H9 (cell line): ENCODE measurements around the gene CACNA1G. TPM values are rescaled to one million over a fixed set of nuclear protein-coding genes. Genes with fewer than 3 reads are reported as not detected.
A peak's percentile ranks its signal among the peaks of the same experiment; 100 is the strongest.

Experiments
- DNase-seq: peaks from one replicate; pipeline ENCODE4 v3.0.0-alpha.2; 2017
- H2AFZ ChIP-seq: one replicate; pipeline ENCODE4 v1.6.1; 2013; ENCODE audit warnings: mild to moderate bottlenecking, low read length, control low read depth, moderate library complexity
- H2AK5ac ChIP-seq: 2 replicates; pipeline ENCODE4 v1.6.1; 2013; ENCODE audit warnings: low read length, control low read depth, mixed read lengths; ENCODE audit not compliant: insufficient read length
- H2BK120ac ChIP-seq: one replicate; pipeline ENCODE4 v1.6.1; 2013; ENCODE audit warnings: low read depth, mild to moderate bottlenecking, low read length, control low read depth, inconsistent platforms; ENCODE audit not compliant: poor library complexity, severe bottlenecking
- H2BK12ac ChIP-seq: 2 replicates; pipeline ENCODE4 v1.6.1; 2013; ENCODE audit warnings: low read length, control low read depth, mixed read lengths, low read depth; ENCODE audit not compliant: insufficient read length
- H2BK15ac ChIP-seq: 2 replicates; pipeline ENCODE4 v1.6.1; 2013; ENCODE audit warnings: low read depth, low read length, control low read depth
- H2BK20ac ChIP-seq: one replicate; pipeline ENCODE4 v1.6.1; 2013; ENCODE audit warnings: low read depth, mild to moderate bottlenecking, low read length, control low read depth, inconsistent platforms; ENCODE audit not compliant: poor library complexity, severe bottlenecking
- H2BK5ac ChIP-seq: 2 replicates; pipeline ENCODE4 v1.6.1; 2013; ENCODE audit warnings: low read length, control low read depth, mixed read lengths; ENCODE audit not compliant: insufficient read length
- H3K14ac ChIP-seq: 2 replicates; pipeline ENCODE4 v1.6.1; 2013; ENCODE audit warnings: low read length, control low read depth; ENCODE audit not compliant: insufficient read depth
- H3K18ac ChIP-seq: 2 replicates; pipeline ENCODE4 v1.6.1; 2013; ENCODE audit warnings: low read depth, mild to moderate bottlenecking, mixed read lengths, low read length, control low read depth; ENCODE audit not compliant: insufficient read length
- H3K23ac ChIP-seq: 2 replicates; pipeline ENCODE4 v1.6.1; 2013; ENCODE audit warnings: low read length, control low read depth, mixed read lengths, low read depth; ENCODE audit not compliant: insufficient read length
- H3K23me2 ChIP-seq: 2 replicates; pipeline ENCODE4 v1.6.1; 2013; ENCODE audit warnings: low read depth, mild to moderate bottlenecking, mixed read lengths, low read length, control low read depth; ENCODE audit not compliant: insufficient read length, poor library complexity, severe bottlenecking
- H3K27ac ChIP-seq: 2 replicates; pipeline ENCODE4 v1.5.1; 2013; ENCODE audit warnings: low read length, control low read depth, mixed read lengths, low read depth; ENCODE audit not compliant: insufficient read length
- H3K27me3 ChIP-seq: 2 replicates; pipeline ENCODE4 v1.6.1; 2013; ENCODE audit warnings: low read length, control low read depth, inconsistent platforms; ENCODE audit not compliant: insufficient read depth
- H3K4ac ChIP-seq: 2 replicates; pipeline ENCODE4 v1.6.1; 2013; ENCODE audit warnings: low read depth, mild to moderate bottlenecking, control low read depth, inconsistent platforms, low read length, moderate library complexity
- H3K4me1 ChIP-seq: 2 replicates; pipeline ENCODE4 v1.6.1; 2013; ENCODE audit warnings: low read length, control low read depth, inconsistent platforms; ENCODE audit not compliant: insufficient read depth
- H3K4me2 ChIP-seq: 2 replicates; pipeline ENCODE4 v1.6.1; 2013; ENCODE audit warnings: low read length, control low read depth, mixed read lengths; ENCODE audit not compliant: insufficient read length, insufficient read depth
- H3K56ac ChIP-seq: 2 replicates; pipeline ENCODE4 v1.6.1; 2013; ENCODE audit warnings: low read depth, mild to moderate bottlenecking, mixed read lengths, low read length, control low read depth; ENCODE audit not compliant: insufficient read length
- H3K79me1 ChIP-seq: 2 replicates; pipeline ENCODE4 v1.6.1; 2013; ENCODE audit warnings: low read depth, mild to moderate bottlenecking, moderate library complexity, low read length, control low read depth, inconsistent platforms; ENCODE audit not compliant: insufficient read depth, poor library complexity, severe bottlenecking
- H3K79me2 ChIP-seq: 2 replicates; pipeline ENCODE4 v1.6.1; 2013; ENCODE audit warnings: low read length, control low read depth, inconsistent platforms; ENCODE audit not compliant: insufficient read depth
- H3K9ac ChIP-seq: 2 replicates; pipeline ENCODE4 v1.6.1; 2013; ENCODE audit warnings: low read length, control low read depth, mixed read lengths; ENCODE audit not compliant: insufficient read length; ENCODE audit errors: extremely low read depth
- H3K9me3 ChIP-seq: one replicate; pipeline ENCODE4 v1.6.1; 2013; ENCODE audit warnings: low read depth, low read length, inconsistent platforms; ENCODE audit not compliant: control insufficient read depth
- H3T11ph ChIP-seq: one replicate; pipeline ENCODE4 v1.6.1; 2013; ENCODE audit warnings: mild to moderate bottlenecking, low read length, control low read depth, inconsistent platforms
- H4K20me1 ChIP-seq: one replicate; pipeline ENCODE4 v1.6.1; 2013; ENCODE audit not compliant: control insufficient read depth, insufficient read length, insufficient read depth
- H4K5ac ChIP-seq: 2 replicates; pipeline ENCODE4 v1.6.1; 2013; ENCODE audit warnings: low read depth, mild to moderate bottlenecking, mixed read lengths, low read length, control low read depth; ENCODE audit not compliant: insufficient read length
- H4K8ac ChIP-seq: replicated peaks from 2 replicates; pipeline ENCODE4 v1.6.1; 2013; ENCODE audit warnings: low read length, control low read depth, mixed read lengths, low read depth; ENCODE audit not compliant: insufficient read length
- H4K91ac ChIP-seq: 2 replicates; pipeline ENCODE4 v1.6.1; 2013; ENCODE audit warnings: low read depth, mild to moderate bottlenecking, moderate library complexity, mixed read lengths, low read length, control low read depth; ENCODE audit not compliant: insufficient read length
- H3K27ac Mint-ChIP-seq, 3 experiments: 2 replicates in 2 of 3; 3 replicates in 1 of 3; pipeline ENCODE4 v1.8.0; 2020 to 2021; ENCODE audit warnings: mixed read lengths in 3 of 3, mild to moderate bottlenecking in 1 of 3, moderate library complexity in 1 of 3
- H3K27me3 Mint-ChIP-seq: 2 replicates; pipeline ENCODE4 v1.8.0; 2021; ENCODE audit warnings: low read depth, mild to moderate bottlenecking, moderate library complexity, mixed read lengths
- H3K36me3 Mint-ChIP-seq, 3 experiments: 2 replicates in 2 of 3; 3 replicates in 1 of 3; pipeline ENCODE4 v1.8.0; 2020 to 2021; ENCODE audit warnings: low read depth in 3 of 3, mixed read lengths in 3 of 3; ENCODE audit not compliant: insufficient read depth in 1 of 3
- H3K4me1 Mint-ChIP-seq, 2 experiments: 2 replicates each; pipeline ENCODE4 v1.8.0; 2020; ENCODE audit warnings: mixed read lengths in 2 of 2
- H3K4me3 Mint-ChIP-seq, 2 experiments: 2 replicates in 1 of 2; 3 replicates in 1 of 2; pipeline ENCODE4 v1.8.0; 2020 to 2021; ENCODE audit warnings: mild to moderate bottlenecking in 2 of 2, mixed read lengths in 2 of 2, moderate library complexity in 1 of 2
- H3K9me3 Mint-ChIP-seq, 2 experiments: 2 replicates in 1 of 2; 3 replicates in 1 of 2; pipeline ENCODE4 v1.8.0; 2020; ENCODE audit warnings: mild to moderate bottlenecking in 2 of 2, mixed read lengths in 2 of 2, moderate library complexity in 1 of 2
- WGBS: extraction: QIAGEN DNeasy Blood & Tissue Kit; methylation state at CpG from one replicate; pipeline ENCODE4 v1.1.7; 2013; ENCODE audit warnings: missing lambda C conversion rate, low lambda C conversion rate, mixed read lengths; ENCODE audit not compliant: insufficient read length; ENCODE audit errors: extremely low coverage; 5-methylcytosine and 5-hydroxymethylcytosine counted together
- total RNA-seq: library from RNA; stranded (reverse); gene quantifications from 2 replicates; pipeline ENCODE4 v1.2.1, GENCODE V29; 2021
- TF ChIP-seq, protein P1 (sequence below): fragments of 200-600 bp; sonication (generic); conservative IDR thresholded peaks from 3 replicates; pipeline ENCODE4 v1.8.0; 2021; ENCODE audit warnings: antibody characterized with exemption, mild to moderate bottlenecking

The CACNA1G gene
- total RNA-seq, 1 experiment from 2014 or later = 1.5 TPM

DNA sequence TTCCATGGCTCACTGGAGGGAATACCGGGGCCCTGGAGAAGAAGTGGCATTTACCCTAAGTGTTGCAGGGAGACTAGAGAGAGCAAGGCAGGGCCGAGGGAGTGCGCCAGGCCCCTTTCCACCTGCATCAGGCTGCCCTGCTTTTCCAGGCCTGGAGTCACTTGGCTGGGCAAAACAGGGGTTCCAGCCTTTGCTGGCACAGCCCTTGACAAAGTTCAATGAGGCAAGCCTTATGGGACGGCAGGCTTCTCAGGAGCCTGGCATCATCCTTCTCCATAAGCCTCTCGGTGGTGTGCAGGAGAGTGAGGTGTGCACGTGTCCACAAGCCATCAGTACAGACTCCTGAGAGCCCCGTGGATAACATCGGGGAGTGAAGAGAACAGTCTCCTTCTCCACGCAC is 27.1 kb downstream of the CACNA1G start:
- Histone ChIP-seq H2AK5ac (no peak overlapping the region), H3K4me1 (no peaks in the 10 kb centered on the region), H2BK120ac (no peak overlapping the region), H3K9ac (no peak overlapping the region), H4K91ac (no peak overlapping the region), H2BK12ac (no peak overlapping the region), H3K14ac (no peak overlapping the region), H2BK5ac (no peak overlapping the region), H3K27ac (no peak overlapping the region), H2AFZ (no peak overlapping the region), H3K18ac (no peak overlapping the region), H3K9me3 (no peaks in the 10 kb centered on the region), H3K56ac (no peak overlapping the region), H2BK20ac (no peak overlapping the region), H4K5ac (no peak overlapping the region), H3K23ac (no peak overlapping the region), H3K4me2 (no peak overlapping the region), H3K23me2 (no peaks in the 10 kb centered on the region), H3K79me2 (no peaks in the 10 kb centered on the region), H4K8ac (no peak overlapping the region), H3K79me1 (no peaks in the 10 kb centered on the region), H3T11ph (no peak overlapping the region), H3K4ac (no peak overlapping the region), H2BK15ac (no peak overlapping the region), H4K20me1 (no peaks in the 10 kb centered on the region), H3K27me3 (no peaks in the 10 kb centered on the region)
- no peak overlapping the region for H3K4me3 Mint-ChIP-seq
- no peak for DNase-seq
- H3K27ac Mint-ChIP-seq = peak overlapping the region in 1 of 3 experiments; percentile 56; a peak in 2 of 7 replicates
- peaks cover 16% of the 10 kb centered on the region for H3K27me3 Mint-ChIP-seq
- H3K36me3 Mint-ChIP-seq = peaks cover 0 to 2% (median 0%) of the 10 kb centered on the region in 3 experiments; a peak in 2 of 7 replicates
- H3K9me3 Mint-ChIP-seq = no peaks in the 10 kb centered on the region
- peaks cover 30 to 47% of the 10 kb centered on the region in 2 experiments for H3K4me1 Mint-ChIP-seq
- WGBS = no CpG with 5 or more reads among the region's 9 CpGs
- TF ChIP-seq, protein P1, sequence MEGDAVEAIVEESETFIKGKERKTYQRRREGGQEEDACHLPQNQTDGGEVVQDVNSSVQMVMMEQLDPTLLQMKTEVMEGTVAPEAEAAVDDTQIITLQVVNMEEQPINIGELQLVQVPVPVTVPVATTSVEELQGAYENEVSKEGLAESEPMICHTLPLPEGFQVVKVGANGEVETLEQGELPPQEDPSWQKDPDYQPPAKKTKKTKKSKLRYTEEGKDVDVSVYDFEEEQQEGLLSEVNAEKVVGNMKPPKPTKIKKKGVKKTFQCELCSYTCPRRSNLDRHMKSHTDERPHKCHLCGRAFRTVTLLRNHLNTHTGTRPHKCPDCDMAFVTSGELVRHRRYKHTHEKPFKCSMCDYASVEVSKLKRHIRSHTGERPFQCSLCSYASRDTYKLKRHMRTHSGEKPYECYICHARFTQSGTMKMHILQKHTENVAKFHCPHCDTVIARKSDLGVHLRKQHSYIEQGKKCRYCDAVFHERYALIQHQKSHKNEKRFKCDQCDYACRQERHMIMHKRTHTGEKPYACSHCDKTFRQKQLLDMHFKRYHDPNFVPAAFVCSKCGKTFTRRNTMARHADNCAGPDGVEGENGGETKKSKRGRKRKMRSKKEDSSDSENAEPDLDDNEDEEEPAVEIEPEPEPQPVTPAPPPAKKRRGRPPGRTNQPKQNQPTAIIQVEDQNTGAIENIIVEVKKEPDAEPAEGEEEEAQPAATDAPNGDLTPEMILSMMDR = no peak
